Activated CD4-positive, alpha-beta T cell treated with anti-CD3 and anti-CD28 coated beads, Interleukin-10, Interleukin-2, amounts not matched to agents 100 ng/mL and 50 ng/mL, durations not matched to agents 16 hours and 8 hours (primary cell): ENCODE measurements around the gene HOXD4.

Experiments
- DNase-seq: peaks from one replicate; pipeline ENCODE4 v3.0.0-alpha.2; 2020

Gene HOXD4

DNA sequence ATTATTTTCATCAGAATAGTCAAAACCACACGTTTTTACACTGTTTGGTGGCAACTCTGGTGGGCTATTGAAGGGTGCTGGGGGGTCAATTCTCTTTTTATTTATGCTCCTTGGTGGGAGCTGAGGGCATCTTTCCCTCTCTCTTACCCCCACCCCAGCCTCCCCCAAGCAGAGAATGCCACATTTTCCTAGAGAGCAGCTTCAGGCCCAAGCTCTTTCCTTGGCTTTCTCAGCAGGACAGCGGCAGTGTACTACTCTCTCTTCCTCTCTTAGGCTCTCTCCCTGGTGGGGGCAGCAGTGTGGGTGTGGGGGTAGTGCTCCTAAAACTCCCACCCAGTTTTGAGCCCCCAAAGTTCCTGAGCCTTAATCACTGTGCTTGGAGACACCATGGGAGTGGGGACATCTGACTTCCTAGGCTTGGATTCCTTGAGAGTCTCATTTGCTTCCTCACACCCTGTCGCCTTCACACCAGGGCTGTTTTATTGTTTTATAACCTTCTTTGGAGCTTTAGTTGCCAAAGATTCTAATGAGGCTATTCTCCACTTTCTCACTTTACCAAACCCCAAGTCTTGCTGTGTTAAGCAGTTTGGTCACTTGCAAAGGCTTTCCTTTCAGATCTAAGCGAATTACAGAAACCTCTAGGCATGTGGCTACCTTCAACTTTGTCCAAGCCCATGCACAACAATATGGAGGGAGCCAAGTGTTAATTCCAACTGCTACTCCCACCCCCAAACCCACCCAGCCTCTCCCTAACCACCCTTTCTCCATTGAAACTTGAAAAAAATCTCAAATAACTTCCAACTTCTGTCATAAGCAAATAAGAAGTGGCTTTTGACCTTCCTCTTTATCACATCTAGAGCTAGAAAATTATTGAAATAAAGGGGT, 6.0 kb upstream of the HOXD4 start:
- no peak for DNase-seq

DNA sequence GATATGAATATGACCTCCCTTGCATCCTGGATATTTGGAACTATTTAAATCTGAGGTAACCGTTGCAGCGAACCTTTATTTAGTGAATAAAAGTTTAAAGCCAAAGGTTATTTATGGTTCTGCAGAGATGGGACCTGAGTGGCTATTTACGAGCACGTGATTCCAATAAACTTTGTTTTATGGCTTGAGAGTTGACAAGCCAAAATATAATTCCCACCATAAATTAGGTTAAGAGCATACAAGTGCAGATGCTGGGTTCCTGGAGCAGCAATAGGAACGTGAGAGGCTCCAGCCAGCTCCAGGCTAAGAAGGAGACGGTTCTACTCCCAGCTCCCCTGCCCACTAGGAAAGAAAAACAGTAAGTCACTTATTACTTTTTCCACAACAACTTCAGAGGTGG, 5.2 kb upstream of the HOXD4 start:
- no peak for DNase-seq

DNA sequence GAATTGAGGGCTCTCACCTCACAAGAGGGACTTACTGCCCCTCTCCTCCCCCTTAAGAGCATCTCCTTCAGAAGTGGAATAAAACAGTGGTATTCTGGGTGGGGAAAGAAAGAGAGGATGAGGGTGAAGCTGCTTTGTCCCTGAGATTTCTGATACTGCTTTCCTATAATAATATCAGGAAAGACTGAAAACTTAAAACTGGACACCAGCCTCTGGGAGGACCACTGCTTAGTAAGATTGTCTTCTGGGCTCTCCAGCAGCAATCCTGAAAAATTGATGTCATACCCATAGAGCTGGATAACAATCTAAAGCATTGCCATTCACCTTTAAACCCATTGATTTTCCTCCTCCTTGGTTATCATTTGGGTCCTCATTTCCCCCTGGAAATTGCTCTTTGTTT, 4.7 kb upstream of the HOXD4 start:
- no peak for DNase-seq

DNA sequence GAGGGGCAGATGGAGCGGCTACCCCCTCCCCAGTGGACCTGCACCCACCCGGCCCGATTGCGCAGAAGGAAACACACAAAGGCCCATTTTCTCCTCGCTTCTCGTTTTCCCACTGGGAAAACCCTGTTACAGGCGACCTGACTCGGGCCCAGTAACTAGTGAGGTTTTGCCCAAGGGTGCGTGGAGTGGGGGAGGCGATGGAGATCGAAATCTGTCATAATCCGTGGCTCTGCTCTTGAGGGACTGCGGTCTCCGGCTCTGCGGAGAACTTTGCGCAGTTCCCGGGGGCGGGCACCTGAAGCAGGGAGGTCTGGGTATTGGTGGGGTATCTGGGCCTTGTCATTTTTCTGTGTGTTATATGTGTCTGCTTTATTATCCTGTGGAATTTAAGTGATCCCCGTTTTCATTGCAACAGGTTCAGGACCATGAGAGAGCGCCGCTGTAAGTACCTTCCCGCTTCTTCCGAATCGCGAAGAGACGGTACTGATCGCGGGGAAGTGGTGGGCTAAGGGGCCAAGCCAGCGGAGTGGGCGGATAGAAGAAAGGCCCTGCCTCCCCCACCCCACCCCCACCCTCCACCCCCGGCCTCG, 4.0 kb upstream of the HOXD4 start:
- no peak for DNase-seq

GRCh38 chr2:176147800-176148496, 3.4 kb upstream of the HOXD4 start:
- DNase-seq = no peak

DNA sequence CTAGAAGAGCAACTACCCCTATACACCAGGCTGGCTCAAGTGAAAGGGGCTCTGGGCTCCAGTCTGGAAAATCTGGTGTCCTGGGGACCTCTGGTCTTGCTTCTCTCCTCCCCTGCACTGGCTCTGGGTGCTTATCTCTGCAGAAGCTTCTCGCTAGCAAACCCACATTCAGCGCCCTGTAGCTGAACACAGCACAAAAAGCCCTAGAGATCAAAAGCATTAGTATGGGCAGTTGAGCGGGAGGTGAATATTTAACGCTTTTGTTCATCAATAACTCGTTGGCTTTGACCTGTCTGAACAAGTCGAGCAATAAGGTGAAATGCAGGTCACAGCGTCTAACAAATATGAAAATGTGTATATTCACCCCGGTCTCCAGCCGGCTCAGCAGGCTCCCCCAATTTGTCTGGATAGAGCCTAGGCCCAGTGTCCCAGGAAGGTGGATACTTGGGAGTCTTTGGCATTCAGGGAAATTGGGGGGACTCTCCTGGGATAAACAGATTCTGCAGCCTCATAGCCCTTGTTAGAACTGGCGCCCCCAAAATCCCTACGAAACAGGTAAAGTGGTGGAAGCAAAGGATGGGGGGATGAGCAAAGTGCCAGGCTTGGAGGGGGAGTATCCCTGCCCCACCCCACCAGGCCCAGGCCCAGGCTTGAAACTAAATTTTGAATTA, 2.5 kb upstream of the HOXD4 start:
- DNase-seq = no peak

- no peak for DNase-seq
Observed at GRCh38 chr2:176149481-176149938, 1.8 kb upstream of the HOXD4 start.

GRCh38 chr2:176149939-176150583, 1.3 kb upstream of the HOXD4 start:
- no peak for DNase-seq

DNA sequence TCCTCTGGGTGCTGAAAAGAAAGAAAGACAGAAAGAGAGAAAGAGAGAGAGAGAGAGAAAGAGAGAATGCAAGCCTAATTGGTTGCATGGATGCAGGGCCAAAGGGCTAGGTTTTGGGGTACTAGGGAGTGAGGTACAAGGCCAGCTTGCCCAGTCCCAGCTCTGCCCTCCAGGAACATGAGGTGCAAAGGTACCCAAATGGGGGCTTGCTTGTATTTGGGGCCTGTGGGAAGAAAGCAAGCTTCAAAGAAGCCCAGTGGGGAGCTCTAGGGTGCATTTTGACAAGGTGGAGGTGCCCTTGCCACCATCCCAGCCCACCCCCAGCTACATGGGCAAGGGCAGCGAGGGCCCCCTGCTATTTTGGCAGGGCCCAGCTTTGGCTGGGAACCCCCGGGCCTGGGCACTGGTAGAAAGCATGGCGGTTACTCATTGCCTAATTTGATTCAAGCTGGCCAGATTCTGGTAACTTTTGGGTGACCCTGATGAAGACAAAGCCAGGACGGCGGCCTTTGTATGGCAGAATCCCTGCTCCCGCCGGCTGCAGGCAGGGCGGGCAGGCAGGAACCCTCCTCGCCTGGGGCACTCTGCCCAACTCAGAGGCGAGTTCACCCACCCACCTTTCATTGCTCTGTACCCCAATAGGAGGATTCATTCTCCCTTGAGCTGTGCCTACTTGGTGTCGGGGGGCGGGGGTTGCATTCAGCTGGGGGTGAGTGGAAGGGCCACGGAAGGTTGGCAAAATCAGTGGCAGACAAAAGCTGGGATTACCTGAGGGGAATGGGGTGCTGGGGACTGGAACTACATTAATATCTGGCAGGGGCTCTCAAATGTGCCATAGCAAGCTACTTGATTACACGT, 537 bp upstream of the HOXD4 start:
- DNase-seq = no peak

GRCh38 chr2:176152350-176153181, 1.2 kb downstream of the HOXD4 start:
- no peak for DNase-seq

GRCh38 chr2:176154576-176155252, 3.4 kb downstream of the HOXD4 start:
- DNase-seq = no peak

DNA sequence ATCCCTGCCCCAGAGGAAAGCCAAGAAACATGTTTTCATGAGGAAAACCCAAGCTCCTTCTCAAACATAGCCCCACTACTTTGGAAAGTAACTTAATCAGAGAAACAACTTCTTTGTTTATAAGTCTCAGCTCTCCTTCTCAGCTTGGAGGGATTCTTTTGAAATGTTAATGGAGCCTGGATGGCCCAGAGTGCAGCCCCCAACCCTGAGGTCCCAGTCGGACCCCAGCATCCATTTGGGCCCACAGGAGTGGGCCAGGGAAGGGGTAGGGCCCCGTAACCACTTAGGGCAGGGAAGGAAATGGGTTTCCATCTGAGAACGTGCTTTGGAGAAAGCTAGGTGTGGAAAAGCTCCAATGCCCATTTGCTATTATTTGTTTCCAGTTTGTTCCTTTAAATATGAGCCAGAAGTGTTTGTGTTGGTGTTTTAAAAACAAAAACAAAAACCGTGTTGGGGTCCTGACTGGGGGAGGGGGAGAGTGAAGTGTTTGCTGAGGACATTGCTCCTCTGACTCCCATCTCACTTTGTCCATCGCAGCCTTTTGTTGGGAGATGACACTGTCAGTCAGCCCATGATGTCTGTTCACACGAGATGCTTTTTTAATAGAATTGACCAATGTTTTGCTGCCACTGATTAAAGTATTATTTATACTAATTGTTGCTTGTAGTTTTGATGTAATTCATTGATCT, 4.2 kb downstream of the HOXD4 start:
- DNase-seq = no peak

- no peak for DNase-seq
Observed at GRCh38 chr2:176156301-176156806, 5.0 kb downstream of the HOXD4 start.

DNA sequence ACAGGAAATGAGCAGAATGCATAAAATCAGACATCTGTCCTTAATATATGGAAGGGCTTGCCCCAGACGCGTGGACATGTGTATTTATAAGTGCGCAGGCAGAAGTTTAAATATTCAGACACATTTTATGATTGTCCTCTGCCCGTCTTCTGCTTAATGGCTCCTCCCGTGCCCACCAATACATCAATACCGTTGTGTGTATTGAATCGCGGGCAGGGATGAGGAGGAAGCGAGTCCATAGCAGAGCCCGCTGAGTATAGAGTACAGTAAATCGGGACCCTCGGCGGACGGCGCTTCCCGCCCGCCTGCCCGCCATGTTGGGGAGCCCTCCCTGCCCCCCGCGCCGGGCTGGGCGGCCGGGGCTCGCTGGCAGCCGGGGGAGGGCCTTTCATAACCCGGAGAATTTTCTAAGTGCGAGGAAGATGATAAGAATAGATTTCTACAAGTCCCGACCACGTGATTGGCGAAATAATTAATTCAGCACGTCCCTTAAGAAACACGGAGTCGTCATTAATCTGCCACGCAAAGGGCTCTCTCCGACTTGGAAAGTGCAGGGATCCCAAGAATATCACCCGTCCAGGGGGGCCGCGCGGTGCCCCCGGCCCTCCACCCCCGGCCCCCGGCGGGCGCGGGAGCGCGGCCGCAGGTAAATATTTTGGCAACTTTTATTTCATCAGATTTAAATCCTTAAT, 5.6 kb downstream of the HOXD4 start, which contains the start of gene HOXD3:
HOXD3 (plus strand) TSS at position 501 of the 692 bp plus-strand sequence. CDS start 11,808 bp downstream, outside the sequence.
- DNase-seq = no peak

DNA sequence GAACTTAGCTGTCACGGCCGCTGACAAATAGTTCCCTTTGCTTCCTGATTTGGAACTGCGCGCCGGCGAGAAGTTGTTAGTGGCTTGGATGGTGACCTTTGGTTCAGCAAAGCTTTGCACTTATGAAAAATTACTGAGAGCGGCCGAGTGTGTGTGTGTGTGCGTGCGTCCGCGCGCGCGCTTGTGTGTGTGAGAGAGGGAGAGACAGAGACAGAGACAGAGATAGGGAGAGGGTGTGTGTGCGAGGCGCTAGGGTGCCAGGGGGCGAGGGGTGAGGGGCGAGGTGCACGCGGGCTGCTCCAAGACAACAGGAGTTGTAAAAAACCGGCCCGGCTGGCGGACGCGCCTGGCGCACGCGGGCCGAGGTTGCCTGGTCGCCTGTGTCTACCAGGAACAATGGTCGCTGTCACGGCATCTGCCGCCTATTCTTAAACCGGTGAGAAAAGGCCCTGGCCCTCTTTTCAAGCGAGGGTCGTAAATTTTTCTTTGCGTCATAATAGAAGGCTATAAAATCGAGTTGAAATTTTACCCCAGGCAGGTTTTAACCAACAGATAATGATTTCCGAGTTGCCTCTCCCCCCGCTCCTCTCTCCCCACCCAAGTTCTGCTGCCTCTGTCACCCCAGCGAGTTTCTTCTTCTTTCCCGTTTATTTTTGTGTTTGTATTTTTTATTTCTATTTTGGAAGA, 6.3 kb downstream of the HOXD4 start:
- DNase-seq = no peak

DNA sequence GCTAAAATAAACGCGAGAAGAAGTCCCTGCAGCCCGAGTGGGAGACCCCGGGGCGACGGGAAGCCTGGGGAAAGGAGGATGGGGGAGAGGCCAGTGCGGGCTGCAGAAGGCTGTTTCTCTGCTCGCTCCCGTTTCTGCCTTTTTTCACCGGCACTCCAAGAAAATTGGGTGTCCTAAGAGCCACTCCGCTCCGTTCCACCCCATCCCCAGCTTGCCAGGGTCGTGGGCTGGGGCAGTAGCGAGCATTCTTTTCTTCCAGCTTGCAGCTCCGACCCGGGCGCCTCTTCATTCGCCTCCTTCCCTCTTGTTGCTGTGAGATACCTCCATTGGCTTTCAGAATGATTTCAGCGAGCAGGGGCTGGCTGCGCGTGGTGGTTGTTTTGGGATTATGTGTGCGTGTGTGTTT, 6.8 kb downstream of the HOXD4 start:
- no peak for DNase-seq

DNA sequence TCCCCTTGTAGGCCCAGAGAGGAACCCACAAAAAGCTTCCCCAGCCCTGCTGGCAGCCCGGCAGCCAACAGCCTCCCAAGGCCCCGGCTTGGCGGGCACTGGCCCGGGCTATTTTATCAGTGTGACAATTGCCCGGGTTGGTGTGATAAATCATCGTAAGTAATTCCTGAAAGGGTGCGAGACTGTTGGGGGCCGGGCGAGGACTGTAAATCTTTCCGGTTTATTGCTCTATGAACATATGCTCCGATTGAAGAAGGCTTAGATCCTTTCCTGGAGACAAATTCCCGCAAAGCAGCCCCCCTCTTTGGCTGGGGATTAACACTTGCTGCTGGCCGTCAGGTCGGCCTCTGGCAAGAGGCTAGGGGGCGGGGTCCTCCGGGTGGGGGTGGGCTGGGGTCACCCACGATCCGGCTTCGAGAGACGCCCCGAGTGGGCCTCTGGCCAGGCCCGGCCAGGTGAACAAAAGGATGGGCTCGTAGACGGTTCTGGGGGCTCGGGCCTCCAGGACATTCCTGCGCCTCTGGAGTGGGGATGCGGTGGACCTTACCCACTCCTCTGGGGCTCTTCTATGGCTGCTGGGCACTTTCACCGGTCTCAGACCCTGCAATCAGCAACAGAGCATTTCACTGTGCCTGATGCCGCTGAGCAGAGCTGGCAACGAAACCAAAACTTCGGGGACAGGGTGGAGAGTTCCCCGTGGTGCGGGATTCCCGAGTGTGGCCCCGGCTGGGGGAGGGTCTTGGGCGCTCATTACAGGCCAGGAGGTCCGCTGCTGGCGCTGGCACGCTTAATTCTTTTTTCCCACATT, 7.7 kb downstream of the HOXD4 start:
- no peak for DNase-seq
